ENCODE results near the gene AKNA. TPM values are rescaled to one million over a fixed set of nuclear protein-coding genes. Genes with fewer than 3 reads are reported as not detected.

AKNA gene
- total RNA-seq, 1 experiment from 2014 or later, result 14.4 TPM

GRCh38 chr9:114307899-114308267 is 79.9 kb downstream of the AKNA start:
- BruUV-seq (replicated peaks), result no TSS peak
- no peak overlapping the region for H3K27ac ChIP-seq
- POLR2A ChIA-PET (ENCODE audit: unreplicated experiment), result no interaction called here

DNA sequence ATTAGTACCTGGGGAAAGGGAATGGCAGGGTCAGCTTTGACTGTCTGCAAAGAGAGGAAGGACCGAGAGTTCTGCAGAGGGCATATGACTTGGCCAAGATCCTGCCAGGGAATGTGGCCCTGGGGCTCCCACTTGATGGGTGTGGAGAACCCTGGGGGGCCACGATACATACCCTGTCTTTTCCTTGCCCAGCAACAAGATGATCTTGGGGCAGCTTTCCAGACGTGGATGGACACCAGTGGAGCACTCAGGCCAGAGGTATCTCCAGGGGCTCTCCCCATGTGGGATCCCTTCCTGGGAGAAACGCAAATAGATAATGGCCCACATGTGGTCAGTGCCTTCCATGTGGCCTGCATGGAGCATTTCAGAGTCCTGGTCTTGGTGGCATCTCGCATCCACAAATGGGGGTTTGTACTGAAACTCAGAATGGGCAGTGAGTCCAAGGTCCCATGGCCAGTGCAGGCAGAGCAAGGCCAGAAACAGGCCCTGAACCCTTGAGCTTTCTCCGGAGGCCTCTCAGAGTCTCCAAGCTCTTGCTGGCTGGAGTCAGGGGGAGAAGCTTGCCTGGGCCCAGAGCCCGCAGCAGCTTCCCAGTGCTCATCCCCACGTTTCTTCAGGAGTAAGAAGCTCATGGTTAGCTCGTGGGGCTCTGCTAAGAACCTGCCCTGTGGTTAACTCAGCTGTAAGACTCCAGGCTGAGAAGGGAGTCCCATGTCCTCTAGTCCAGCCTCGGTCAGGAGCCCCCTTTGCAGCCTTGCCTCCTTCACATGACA is 83.2 kb downstream of the AKNA start:
- no peak for DNase-seq
- no peaks in the 10 kb centered on the region for H3K79me2 ChIP-seq (ENCODE audit: low read depth)
- H3K27me3 ChIP-seq (ENCODE audit: insufficient read depth, low read depth), result 0 out of 2 replicates have a peak, but pooled peaks cover 8% of the 10 kb centered on the region
- no peak overlapping the region for H2AFZ ChIP-seq
- TF ChIP-seq EZH2 (IDR thresholded peaks at IDR 0.05; ENCODE audit: low read depth), result no peak
- TF ChIP-seq CTCF (conservative IDR thresholded peaks at IDR 0.05), result no peak
- POLR2A ChIA-PET (ENCODE audit: unreplicated experiment), result interaction anchor here (0.6 kb wide), 1 partner anchor 587 kb away, joined by 5 read pairs; no protein-coding TSS in a partner anchor
- no peaks in the 10 kb centered on the region for H3K4me1 ChIP-seq (replicated peaks; ENCODE audit: insufficient read depth)
- H3F3A ChIP-seq (ENCODE audit: insufficient read depth, low read depth), result no peaks in the 10 kb centered on the region
- intact Hi-C loops (cut with micrococcal nuclease; ENCODE audit: unreplicated experiment), result loop anchor here (1.0 kb wide), 2 partner anchors 149 to 196 kb away; partner anchors contain the start of gene COL27A1
- no peaks in the 10 kb centered on the region for H3K36me3 ChIP-seq (ENCODE audit: low read depth)
- H4K20me1 ChIP-seq (ENCODE audit: insufficient read depth), result no peaks in the 10 kb centered on the region
- no peak overlapping the region for H3K4me3 ChIP-seq
- H3K9me2 ChIP-seq (ENCODE audit: insufficient read depth), result no peaks in the 10 kb centered on the region
- no peaks in the 10 kb centered on the region for H3K9me3 ChIP-seq (ENCODE audit: insufficient read depth, low read depth)
- H3K4me2 ChIP-seq, result no peak overlapping the region
- CTCF ChIA-PET, result interaction anchor here (1.4 kb wide), 1 partner anchor 223 kb away, joined by 4 read pairs; no protein-coding TSS in a partner anchor
- no peak overlapping the region for H3K27ac ChIP-seq
- no TSS peak for BruUV-seq (replicated peaks)

More at GRCh38 chr9:114307899-114308267, 79.9 kb downstream of the AKNA start:
- no peaks in the 10 kb centered on the region for H3K36me3 ChIP-seq (ENCODE audit: low read depth)
- intact Hi-C loops (cut with micrococcal nuclease; ENCODE audit: unreplicated experiment), result no loop called here
- H3K27me3 ChIP-seq (ENCODE audit: insufficient read depth, low read depth), result 0 out of 2 replicates have a peak, but pooled peaks cover 4% of the 10 kb centered on the region
- H3K4me3 ChIP-seq, result no peak overlapping the region
- no peaks in the 10 kb centered on the region for H3K4me1 ChIP-seq (replicated peaks; ENCODE audit: insufficient read depth)
- no peak for DNase-seq
- H3K79me2 ChIP-seq (ENCODE audit: low read depth), result no peaks in the 10 kb centered on the region
- TF ChIP-seq EZH2 (IDR thresholded peaks at IDR 0.05; ENCODE audit: low read depth) (no peak), CTCF (conservative IDR thresholded peaks at IDR 0.05) (no peak)
- H3K4me2 ChIP-seq, result no peak overlapping the region
- H3K9me2 ChIP-seq (ENCODE audit: insufficient read depth), result no peaks in the 10 kb centered on the region
- no peak overlapping the region for H2AFZ ChIP-seq
- H3K9me3 ChIP-seq (ENCODE audit: insufficient read depth, low read depth), result no peaks in the 10 kb centered on the region
- no peaks in the 10 kb centered on the region for H3F3A ChIP-seq (ENCODE audit: insufficient read depth, low read depth)
- CTCF ChIA-PET, result no interaction called here
- no peaks in the 10 kb centered on the region for H4K20me1 ChIP-seq (ENCODE audit: insufficient read depth)

GRCh38 chr9:114303977-114304376 is 83.8 kb downstream of the AKNA start:
- no peaks in the 10 kb centered on the region for H3F3A ChIP-seq (ENCODE audit: insufficient read depth, low read depth)
- H3K4me2 ChIP-seq, result no peak overlapping the region
- H3K79me2 ChIP-seq (ENCODE audit: low read depth), result no peaks in the 10 kb centered on the region
- intact Hi-C loops (cut with micrococcal nuclease; ENCODE audit: unreplicated experiment), result no loop called here
- H3K9me3 ChIP-seq (ENCODE audit: insufficient read depth, low read depth), result no peaks in the 10 kb centered on the region
- no peaks in the 10 kb centered on the region for H3K9me2 ChIP-seq (ENCODE audit: insufficient read depth)
- H3K27ac ChIP-seq, result no peak overlapping the region
- H3K36me3 ChIP-seq (ENCODE audit: low read depth), result no peaks in the 10 kb centered on the region
- H3K4me1 ChIP-seq (replicated peaks; ENCODE audit: insufficient read depth), result no peaks in the 10 kb centered on the region
- H4K20me1 ChIP-seq (ENCODE audit: insufficient read depth), result no peaks in the 10 kb centered on the region
- CTCF ChIA-PET, result interaction anchor here (1.4 kb wide), 1 partner anchor 222 kb away, joined by 4 read pairs; no protein-coding TSS in a partner anchor
- no peak overlapping the region for H3K4me3 ChIP-seq
- H2AFZ ChIP-seq, result no peak overlapping the region
- POLR2A ChIA-PET (ENCODE audit: unreplicated experiment), result interaction anchor here (0.6 kb wide), 1 partner anchor 586 kb away, joined by 5 read pairs; no protein-coding TSS in a partner anchor
- TF ChIP-seq CTCF (conservative IDR thresholded peaks at IDR 0.05) (no peak), EZH2 (IDR thresholded peaks at IDR 0.05; ENCODE audit: low read depth) (no peak)
- DNase-seq, result no peak
- BruUV-seq (replicated peaks), result no TSS peak
- H3K27me3 ChIP-seq (ENCODE audit: insufficient read depth, low read depth), result 0 out of 2 replicates have a peak, but pooled peaks cover 6% of the 10 kb centered on the region

All from PC-9 (cell line).